Measurements from ENCODE around the gene HERC3. TPM values are rescaled to one million over a fixed set of nuclear protein-coding genes. Genes with fewer than 3 reads are reported as not detected.

Gene HERC3
- polyA plus RNA-seq, 3 donors, result 30.5 to 36.9 (median 36.7) TPM

DNA sequence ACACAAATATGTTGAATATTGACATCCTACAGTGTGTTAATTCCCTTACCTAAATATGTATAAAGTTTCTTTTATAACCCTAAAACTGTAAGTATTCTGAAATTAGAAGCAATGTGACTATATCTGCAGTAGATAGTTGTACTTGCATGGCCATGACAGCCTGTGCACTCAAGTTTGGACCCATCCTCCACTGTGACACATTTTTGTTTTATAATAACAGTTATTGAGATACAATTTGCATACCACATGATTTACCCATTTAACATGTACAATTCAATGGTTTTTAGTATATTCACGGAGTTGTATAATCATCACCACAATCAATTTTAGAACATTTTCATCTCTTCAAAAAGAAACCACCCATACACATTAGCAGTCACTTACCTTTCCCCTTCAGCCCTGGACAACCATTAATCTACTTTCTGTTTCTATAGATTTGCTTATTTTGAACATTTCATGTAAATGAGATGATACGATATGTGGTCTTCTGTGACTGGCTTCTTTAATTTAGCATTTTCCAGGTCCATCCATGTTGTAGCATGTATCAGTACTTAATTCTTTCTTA is 29.6 kb downstream of the HERC3 start:
- intact Hi-C loops (cut with micrococcal nuclease), result no loop called here

DNA sequence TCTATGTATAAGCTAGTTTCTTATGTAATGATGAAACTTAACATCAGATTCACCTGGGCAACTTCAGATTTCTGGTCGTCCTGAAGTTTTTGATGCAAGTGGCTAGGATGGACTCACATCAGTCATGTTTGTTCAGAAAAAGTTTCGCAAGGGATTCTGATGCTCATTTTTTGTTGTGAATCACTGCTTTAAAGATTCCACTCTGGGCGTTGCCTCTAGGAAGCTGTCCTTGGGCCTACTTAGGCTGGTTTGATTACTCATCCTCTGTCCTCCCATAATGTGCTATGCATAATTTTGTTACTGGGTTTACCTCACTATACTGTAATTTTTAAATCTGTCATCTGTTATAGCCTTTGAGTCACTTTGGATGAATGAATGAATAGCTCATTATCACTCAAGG is 30.8 kb downstream of the HERC3 start:
- peak overlapping the region in 4 of 7 donors; percentile 18 to 86 (median 44) for H3K27ac Mint-ChIP-seq
- peaks cover 81% of the 10 kb centered on the region for H3K79me2 ChIP-seq (ENCODE audit: insufficient read depth, low read length)

More for the DNA sequence above, 29.6 kb downstream of the HERC3 start:
- peaks cover 0 to 5% of the 10 kb centered on the region in 2 donors for H3K4me1 ChIP-seq (ENCODE audit: control insufficient read depth in 1 of 2, insufficient read depth in 2 of 2, low read length in 2 of 2)
- peaks cover 0 to 9% (median 4%) of the 10 kb centered on the region in 7 donors for H3K9me3 Mint-ChIP-seq
- DNase-seq, result no peak
- WGBS (ENCODE audit: insufficient coverage), result no CpG with 5 or more reads among the region's 2 CpGs
- H3K9me3 ChIP-seq (replicated peaks in 1 of 2; ENCODE audit: control insufficient read depth in 1 of 2, insufficient read depth in 1 of 2, low read length in 2 of 2), result peaks cover 0 to 4% of the 10 kb centered on the region in 2 donors
- peaks cover 100% of the 10 kb centered on the region for H4K20me1 ChIP-seq (ENCODE audit: insufficient read depth, low read length)
- no peak overlapping the region for H2AFZ ChIP-seq (ENCODE audit: insufficient read depth, low read depth, low read length, poor library complexity, severe bottlenecking)
- no peaks in the 10 kb centered on the region for H3K27me3 ChIP-seq (ENCODE audit: control insufficient read depth in 2 of 2, insufficient read depth in 2 of 2, low read length in 2 of 2)
- H3K4me1 Mint-ChIP-seq, result peaks cover 17% of the 10 kb centered on the region
- peaks cover 87% of the 10 kb centered on the region for H3K79me2 ChIP-seq (ENCODE audit: insufficient read depth, low read length)
- peaks cover 47 to 73% of the 10 kb centered on the region in 2 donors for H3K36me3 Mint-ChIP-seq
- TF ChIP-seq, protein P1, sequence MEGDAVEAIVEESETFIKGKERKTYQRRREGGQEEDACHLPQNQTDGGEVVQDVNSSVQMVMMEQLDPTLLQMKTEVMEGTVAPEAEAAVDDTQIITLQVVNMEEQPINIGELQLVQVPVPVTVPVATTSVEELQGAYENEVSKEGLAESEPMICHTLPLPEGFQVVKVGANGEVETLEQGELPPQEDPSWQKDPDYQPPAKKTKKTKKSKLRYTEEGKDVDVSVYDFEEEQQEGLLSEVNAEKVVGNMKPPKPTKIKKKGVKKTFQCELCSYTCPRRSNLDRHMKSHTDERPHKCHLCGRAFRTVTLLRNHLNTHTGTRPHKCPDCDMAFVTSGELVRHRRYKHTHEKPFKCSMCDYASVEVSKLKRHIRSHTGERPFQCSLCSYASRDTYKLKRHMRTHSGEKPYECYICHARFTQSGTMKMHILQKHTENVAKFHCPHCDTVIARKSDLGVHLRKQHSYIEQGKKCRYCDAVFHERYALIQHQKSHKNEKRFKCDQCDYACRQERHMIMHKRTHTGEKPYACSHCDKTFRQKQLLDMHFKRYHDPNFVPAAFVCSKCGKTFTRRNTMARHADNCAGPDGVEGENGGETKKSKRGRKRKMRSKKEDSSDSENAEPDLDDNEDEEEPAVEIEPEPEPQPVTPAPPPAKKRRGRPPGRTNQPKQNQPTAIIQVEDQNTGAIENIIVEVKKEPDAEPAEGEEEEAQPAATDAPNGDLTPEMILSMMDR (IDR thresholded peaks at IDR 0.05), result no peak
- H3K9ac ChIP-seq (ENCODE audit: insufficient read depth, low read length, poor library complexity, severe bottlenecking), result no peak overlapping the region
- no peak overlapping the region for H3K27ac ChIP-seq (ENCODE audit: low read depth in 1 of 2, low read length in 2 of 2)
- peaks cover under 1 to 77% of the 10 kb centered on the region in 2 donors for H3K36me3 ChIP-seq (replicated peaks in 1 of 2; ENCODE audit: control insufficient read depth in 1 of 2, insufficient read depth in 2 of 2, low read length in 2 of 2)
- H3K27ac Mint-ChIP-seq, result peak overlapping the region in 1 of 7 donors; percentile 19
- H3K4me2 ChIP-seq (replicated peaks; ENCODE audit: extremely low read depth, low read length, poor library complexity, severe bottlenecking), result no peak overlapping the region
- no peak overlapping the region for H3K4me3 Mint-ChIP-seq
- H3K27me3 Mint-ChIP-seq (ENCODE audit: low read depth in 3 of 3), result peaks cover 0 to 1% (median 0%) of the 10 kb centered on the region in 3 donors
- no peak overlapping the region for H3K4me3 ChIP-seq (replicated peaks in 1 of 3; ENCODE audit: low read depth in 2 of 3, low read length in 3 of 3)

More for the DNA sequence above, 30.8 kb downstream of the HERC3 start:
- peaks cover 0 to 1% (median 0%) of the 10 kb centered on the region in 3 donors for H3K27me3 Mint-ChIP-seq (ENCODE audit: low read depth in 3 of 3)
- Histone ChIP-seq H2AFZ (ENCODE audit: insufficient read depth, low read depth, low read length, poor library complexity, severe bottlenecking) (no peak overlapping the region), H3K27me3 (ENCODE audit: control insufficient read depth in 2 of 2, insufficient read depth in 2 of 2, low read length in 2 of 2) (no peaks in the 10 kb centered on the region), H3K36me3 (replicated peaks in 1 of 2; ENCODE audit: control insufficient read depth in 1 of 2, insufficient read depth in 2 of 2, low read length in 2 of 2) (peaks cover 0 to 64% of the 10 kb centered on the region in 2 donors), H3K4me1 (ENCODE audit: control insufficient read depth in 1 of 2, insufficient read depth in 2 of 2, low read length in 2 of 2) (peaks cover 0 to 5% of the 10 kb centered on the region in 2 donors), H3K4me3 (replicated peaks in 1 of 3; ENCODE audit: low read depth in 2 of 3, low read length in 3 of 3) (no peak overlapping the region), H3K9ac (ENCODE audit: insufficient read depth, low read length, poor library complexity, severe bottlenecking) (no peak overlapping the region), H4K20me1 (ENCODE audit: insufficient read depth, low read length) (peaks cover 98% of the 10 kb centered on the region), H3K4me2 (replicated peaks; ENCODE audit: extremely low read depth, low read length, poor library complexity, severe bottlenecking) (no peak overlapping the region), H3K27ac (ENCODE audit: low read depth in 1 of 2, low read length in 2 of 2) (peak overlapping the region in 1 of 2 donors; percentile 21), H3K9me3 (replicated peaks in 1 of 2; ENCODE audit: control insufficient read depth in 1 of 2, insufficient read depth in 1 of 2, low read length in 2 of 2) (peaks cover 0 to 4% of the 10 kb centered on the region in 2 donors)
- 95% methylated on average over 2 of the region's 3 CpGs for WGBS (ENCODE audit: insufficient coverage)
- peaks cover 17% of the 10 kb centered on the region for H3K4me1 Mint-ChIP-seq
- intact Hi-C loops (cut with micrococcal nuclease), result no loop called here
- H3K4me3 Mint-ChIP-seq, result no peak overlapping the region
- peaks cover 0 to 9% (median 4%) of the 10 kb centered on the region in 7 donors for H3K9me3 Mint-ChIP-seq
- DNase-seq, result peak; percentile 30 to 63 (median 39)
- TF ChIP-seq, protein P1 (IDR thresholded peaks at IDR 0.05), result no peak
- H3K36me3 Mint-ChIP-seq, result peaks cover 47 to 66% of the 10 kb centered on the region in 2 donors
